Thoracic aorta (tissue), 2 donors: ENCODE measurements around the gene CXCR2. TPM values are rescaled to one million over a fixed set of nuclear protein-coding genes. Genes with fewer than 3 reads are reported as not detected.
"Not testable (repeated sequence)": the region's sequence is repeated elsewhere in the genome, so short reads cannot be mapped to it uniquely, and the experiment has no call there.

Experiments used
- ATAC-seq: fragments of 150-250 bp; one replicate; pipeline ENCODE4 v1.8.0; 2017; ENCODE audit warnings: low read depth; ENCODE audit not compliant: insufficient number of reproducible peaks, low FRiP score
- DNase-seq: peaks from one replicate; pipeline ENCODE4 v3.0.0-alpha.2; 2020; ENCODE audit warnings: low spot score
- H3K27ac ChIP-seq, 2 donors: fragments of 200-600 bp; sonication (generic); 1 replicate in 1 of 2; 2 replicates in 1 of 2; pipeline ENCODE4 v1.5.1; 2016; ENCODE audit warnings: mild to moderate bottlenecking in 2 of 2, moderate library complexity in 2 of 2
- H3K27me3 ChIP-seq: fragments of 200-600 bp; sonication (generic); replicated peaks from 2 replicates; pipeline ENCODE4 v1.6.0; 2016; ENCODE audit warnings: mild to moderate bottlenecking; ENCODE audit not compliant: insufficient read depth
- H3K36me3 ChIP-seq: fragments of 200-600 bp; sonication (generic); one replicate; pipeline ENCODE4 v1.5.1; 2016
- H3K4me1 ChIP-seq, 2 donors: fragments of 200-600 bp; sonication (generic); 1 replicate in 1 of 2; 2 replicates in 1 of 2; pipeline versions ENCODE4 v1.5.1 to v1.6.0; 2016; ENCODE audit warnings: low read depth in 2 of 2, mild to moderate bottlenecking in 1 of 2; ENCODE audit not compliant: control insufficient read depth in 1 of 2
- H3K4me3 ChIP-seq: fragments of 200-600 bp; sonication (generic); 2 replicates; pipeline ENCODE4 v1.5.1; 2016; ENCODE audit warnings: mild to moderate bottlenecking
- H3K9me3 ChIP-seq: fragments of 200-600 bp; sonication (generic); 2 replicates; pipeline ENCODE4 v1.5.1; 2016
- CTCF ChIP-seq: fragments of 200-600 bp; sonication (generic); IDR thresholded peaks from one replicate; pipeline ENCODE4 v1.5.1; 2019; ENCODE audit warnings: antibody characterized with exemption
- total RNA-seq, 2 donors: library from RNA; depleted of rRNA; stranded (reverse); fragments of >200 nt; gene quantifications; one replicate each; pipeline versions ENCODE4 v1.1.0 to v1.2.3, GENCODE V29; 2016

The CXCR2 gene
- total RNA-seq, 2 donors from 2014 or later, result 3.0 TPM; not detected in 1

- ATAC-seq, result no peak
- H3K27me3 ChIP-seq, result no peaks in the 10 kb centered on the region
Measured at GRCh38 chr2:218169757-218170546, 44.1 kb downstream of the CXCR2 start.

GRCh38 chr2:218171744-218172143, 45.9 kb downstream of the CXCR2 start:
- not testable (repeated sequence) for H3K36me3 ChIP-seq, H3K4me1 ChIP-seq, H3K4me3 ChIP-seq, H3K27ac ChIP-seq, ATAC-seq, H3K9me3 ChIP-seq, DNase-seq, H3K27me3 ChIP-seq

More at GRCh38 chr2:218169757-218170546, 44.1 kb downstream of the CXCR2 start:
- Histone ChIP-seq H3K36me3 (no peaks in the 10 kb centered on the region), H3K4me3 (no peak overlapping the region), H3K27ac (no peak overlapping the region), H3K9me3 (no peaks in the 10 kb centered on the region), H3K4me1 (no peaks in the 10 kb centered on the region)
- TF ChIP-seq CTCF, result no peak
- no peak for DNase-seq

- no peak for TF ChIP-seq CTCF
Measured at GRCh38 chr2:218172845-218173244, 47.0 kb downstream of the CXCR2 start.

GRCh38 chr2:218179782-218180181, 54.0 kb downstream of the CXCR2 start:
- Histone ChIP-seq H3K9me3 (no peaks in the 10 kb centered on the region), H3K27me3 (no peaks in the 10 kb centered on the region), H3K36me3 (no peaks in the 10 kb centered on the region), H3K27ac (no peak overlapping the region), H3K4me1 (no peaks in the 10 kb centered on the region), H3K4me3 (no peak overlapping the region)
- no peak for TF ChIP-seq CTCF
- no peak for DNase-seq
- no peak for ATAC-seq

More at GRCh38 chr2:218172845-218173244, 47.0 kb downstream of the CXCR2 start:
- no peaks in the 10 kb centered on the region for H3K9me3 ChIP-seq
- no peaks in the 10 kb centered on the region for H3K27me3 ChIP-seq
- H3K27ac ChIP-seq, result no peak overlapping the region
- no peaks in the 10 kb centered on the region for H3K4me1 ChIP-seq
- ATAC-seq (no peak), DNase-seq (no peak)
- H3K4me3 ChIP-seq, result no peak overlapping the region
- H3K36me3 ChIP-seq, result no peaks in the 10 kb centered on the region

- no peaks in the 10 kb centered on the region for H3K9me3 ChIP-seq
- no peak for DNase-seq
- ATAC-seq, result peak; percentile 43
- no peaks in the 10 kb centered on the region for H3K36me3 ChIP-seq
- H3K27ac ChIP-seq, result no peak overlapping the region
- H3K4me3 ChIP-seq, result no peak overlapping the region
- no peaks in the 10 kb centered on the region for H3K4me1 ChIP-seq
- TF ChIP-seq CTCF, result no peak
- H3K27me3 ChIP-seq, result no peaks in the 10 kb centered on the region
Measured at GRCh38 chr2:218180467-218181114, 54.8 kb downstream of the CXCR2 start.
